RKO (cell line): ENCODE measurements around the gene SERINC4.
A peak's percentile ranks its signal among the peaks of the same experiment; 100 is the strongest.
"Not testable (repeated sequence)": the region's sequence is repeated elsewhere in the genome, so short reads cannot be mapped to it uniquely, and the experiment has no call there.

Experiments
- DNase-seq: peaks from one replicate; pipeline ENCODE4 v3.0.0-alpha.2; 2016; ENCODE audit warnings: low spot score

SERINC4 gene

GRCh38 chr15:43799945-43800285 lies at the start of gene SERINC4:
TSS of gene SERINC4 (minus strand) at chr15:43800220. CDS start at chr15:43799986, 234 bp downstream.
- DNase-seq, result no peak

DNA sequence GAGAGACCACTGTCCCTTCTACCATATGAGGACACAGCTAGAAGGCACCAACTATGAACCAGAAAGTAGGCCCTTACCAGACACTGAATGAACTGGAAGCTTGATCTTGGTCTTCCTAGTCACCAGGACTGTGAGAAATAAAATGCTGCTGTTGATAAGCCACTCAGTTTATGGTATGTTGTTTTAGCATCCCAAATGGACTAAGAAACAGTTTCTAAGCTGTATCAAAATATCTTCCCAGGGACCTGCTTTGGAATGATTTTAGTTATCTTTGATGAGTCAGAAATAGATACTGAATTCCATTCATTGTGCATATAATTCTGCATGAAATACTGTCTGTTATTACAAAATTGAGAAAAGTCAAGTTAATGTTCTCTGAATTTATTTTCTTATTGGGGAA lies 45.4 kb upstream of the SERINC4 start:
- DNase-seq, result no peak

GRCh38 chr15:43832485-43832884 lies 32.5 kb upstream of the SERINC4 start:
- DNase-seq, result not testable (repeated sequence)

DNA sequence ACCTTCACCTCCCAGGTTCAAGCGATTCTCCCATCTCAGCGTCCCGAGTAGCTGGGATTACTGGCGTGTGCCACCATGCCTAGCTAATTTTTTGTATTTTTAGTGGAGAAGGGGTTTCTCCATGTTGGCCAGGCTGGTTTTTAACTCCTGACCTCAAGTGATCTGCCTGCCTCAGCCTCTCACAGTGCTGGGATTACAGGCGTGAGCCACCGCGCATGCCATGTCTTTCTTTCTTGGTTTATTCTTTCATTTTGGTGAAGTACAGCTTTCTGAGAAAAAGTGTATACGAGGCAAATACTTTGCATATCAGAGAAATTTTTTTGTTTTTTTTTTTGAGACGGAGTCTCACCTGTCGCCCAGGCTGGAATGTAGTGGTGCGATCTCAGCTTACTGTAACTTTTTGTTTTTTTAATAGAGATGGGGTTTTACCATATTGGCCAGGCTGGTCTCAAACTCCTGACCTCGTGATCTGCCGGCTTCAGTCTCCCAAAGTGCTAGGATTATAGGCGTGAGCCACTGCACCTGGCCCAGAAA lies 31.6 kb upstream of the SERINC4 start:
- not testable (repeated sequence) for DNase-seq

GRCh38 chr15:43830691-43831275 lies 30.8 kb upstream of the SERINC4 start:
- DNase-seq, result not testable (repeated sequence)

DNA sequence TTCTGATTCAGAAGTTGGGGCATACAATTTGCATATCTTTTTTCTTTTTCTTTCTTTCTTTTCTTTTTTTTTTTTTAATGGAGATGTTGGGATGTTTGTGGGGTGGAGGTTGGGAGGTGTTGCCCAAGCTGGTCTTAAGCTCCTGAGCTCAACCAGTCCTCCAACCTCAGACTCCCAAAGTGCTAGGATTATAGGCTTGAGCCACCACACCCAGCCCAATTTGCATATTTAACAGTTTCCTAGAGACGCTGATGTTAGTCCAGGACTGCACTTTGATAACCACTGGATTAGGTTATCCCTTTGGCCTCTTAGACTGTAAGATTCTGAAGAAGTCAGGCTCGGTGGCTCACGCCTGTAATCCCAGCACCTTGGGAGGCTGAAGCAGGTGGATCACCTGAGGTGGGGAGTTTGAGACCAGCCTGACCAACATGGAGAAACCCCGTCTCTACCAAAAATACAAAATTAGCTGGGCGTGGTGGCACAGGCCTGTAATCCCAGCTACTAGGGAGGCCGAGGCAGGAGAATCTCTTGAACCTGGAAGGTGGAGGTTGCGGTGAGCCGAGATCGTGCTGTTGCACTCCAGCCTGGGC lies 30.0 kb upstream of the SERINC4 start:
- not testable (repeated sequence) for DNase-seq

GRCh38 chr15:43828061-43828657 lies 28.1 kb upstream of the SERINC4 start:
- DNase-seq, result peak; percentile 53

DNA sequence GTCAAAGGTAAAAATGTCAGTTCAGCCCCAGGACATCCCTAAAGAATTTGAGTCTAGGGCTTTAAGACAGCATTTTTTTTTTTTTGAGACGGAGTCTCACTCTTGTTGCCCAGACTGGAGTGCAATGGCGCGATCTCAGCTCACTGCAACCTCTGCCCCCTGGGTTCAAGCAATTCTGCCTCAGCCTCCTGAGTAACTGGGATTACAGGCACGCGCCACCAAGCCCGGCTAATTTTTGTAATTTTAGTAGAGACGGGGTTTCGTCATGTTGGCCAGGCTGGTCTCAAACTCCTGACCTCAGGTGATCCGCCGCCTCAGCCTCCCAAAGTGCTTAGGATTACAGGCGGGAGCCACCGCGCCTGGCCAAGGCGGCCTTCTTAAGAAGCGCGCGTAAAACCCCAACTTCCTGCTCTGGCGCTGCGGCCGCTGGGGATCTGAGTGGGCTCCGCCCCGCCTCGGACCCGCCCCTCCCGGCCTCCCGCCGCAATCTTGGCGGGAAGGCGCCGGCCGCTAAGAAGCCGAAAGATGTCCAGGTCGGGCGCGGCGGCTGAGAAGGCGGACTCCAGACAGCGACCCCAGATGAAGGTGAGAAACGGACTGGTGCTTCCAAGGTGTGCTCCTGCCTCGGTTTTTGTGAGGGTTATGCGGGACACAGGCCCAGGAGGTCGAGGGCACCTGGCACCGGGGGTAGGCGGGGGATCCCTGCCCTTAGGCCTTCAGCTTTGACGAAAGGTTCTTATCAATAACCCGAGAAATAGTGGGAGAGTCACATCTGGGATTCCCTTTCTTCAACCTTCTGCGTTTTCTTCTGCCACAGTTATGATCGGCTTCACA lies 26.7 kb upstream of the SERINC4 start, which contains the start of gene WDR76:
Gene WDR76 (plus strand): TSS at position 495 of the 834 bp plus-strand sequence. CDS start 31 bp downstream, at position 526.
- peak; percentile 94 for DNase-seq

- DNase-seq, result no peak
Observed at GRCh38 chr15:43826029-43826507, 26.0 kb upstream of the SERINC4 start.

GRCh38 chr15:43825305-43825704 lies 25.3 kb upstream of the SERINC4 start:
- not testable (repeated sequence) for DNase-seq

- peak; percentile 100 for DNase-seq
Observed at GRCh38 chr15:43824302-43825246, 24.6 kb upstream of the SERINC4 start, which contains the start of gene MFAP1. TSS of gene MFAP1 (minus strand) at chr15:43824690. CDS start at chr15:43824569, 121 bp downstream.

GRCh38 chr15:43821505-43821904 lies 21.5 kb upstream of the SERINC4 start:
- DNase-seq, result no peak

DNA sequence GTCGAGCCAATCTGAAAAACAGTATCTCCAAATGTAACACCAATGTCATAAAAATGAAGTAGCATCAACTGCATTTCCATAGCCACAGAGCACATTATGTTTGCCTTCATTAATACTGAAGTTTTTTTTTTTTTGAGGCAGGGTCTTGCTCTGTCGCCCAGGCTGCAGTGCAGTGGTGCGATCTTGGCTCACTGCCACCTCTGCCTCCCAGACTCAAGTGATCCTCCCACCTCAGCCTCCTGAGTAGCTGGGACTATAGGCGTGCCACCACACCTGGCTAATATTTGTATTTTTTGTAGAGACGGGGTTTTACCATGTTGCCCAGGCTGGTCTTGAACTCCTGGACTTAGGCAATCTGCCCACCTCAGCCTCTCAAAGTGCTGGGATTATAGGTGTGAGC lies 15.0 kb upstream of the SERINC4 start:
- DNase-seq, result not testable (repeated sequence)

- DNase-seq, result no peak
Observed at GRCh38 chr15:43808960-43809678, 9.1 kb upstream of the SERINC4 start.

GRCh38 chr15:43808435-43808950 lies 8.5 kb upstream of the SERINC4 start:
- no peak for DNase-seq

DNA sequence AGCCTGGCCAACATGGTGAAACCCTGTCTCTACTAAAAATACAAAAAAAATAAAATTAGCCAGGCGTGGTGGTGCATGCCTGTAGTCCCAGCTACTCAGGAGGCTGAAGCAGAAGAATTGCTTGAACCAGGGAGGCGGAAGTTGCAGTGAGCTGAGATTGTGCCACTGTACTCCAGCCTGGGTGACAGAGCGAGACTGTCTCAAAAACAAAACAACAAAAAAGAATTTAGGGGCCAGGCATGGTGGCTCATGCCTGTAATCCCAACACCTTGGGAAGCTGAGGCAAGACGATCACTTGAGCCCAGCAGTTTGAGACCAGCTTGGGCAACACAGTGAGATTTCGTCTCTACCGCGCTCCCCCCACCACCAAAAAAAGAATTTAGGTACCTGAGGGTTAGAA lies 2.7 kb upstream of the SERINC4 start:
- not testable (repeated sequence) for DNase-seq

DNA sequence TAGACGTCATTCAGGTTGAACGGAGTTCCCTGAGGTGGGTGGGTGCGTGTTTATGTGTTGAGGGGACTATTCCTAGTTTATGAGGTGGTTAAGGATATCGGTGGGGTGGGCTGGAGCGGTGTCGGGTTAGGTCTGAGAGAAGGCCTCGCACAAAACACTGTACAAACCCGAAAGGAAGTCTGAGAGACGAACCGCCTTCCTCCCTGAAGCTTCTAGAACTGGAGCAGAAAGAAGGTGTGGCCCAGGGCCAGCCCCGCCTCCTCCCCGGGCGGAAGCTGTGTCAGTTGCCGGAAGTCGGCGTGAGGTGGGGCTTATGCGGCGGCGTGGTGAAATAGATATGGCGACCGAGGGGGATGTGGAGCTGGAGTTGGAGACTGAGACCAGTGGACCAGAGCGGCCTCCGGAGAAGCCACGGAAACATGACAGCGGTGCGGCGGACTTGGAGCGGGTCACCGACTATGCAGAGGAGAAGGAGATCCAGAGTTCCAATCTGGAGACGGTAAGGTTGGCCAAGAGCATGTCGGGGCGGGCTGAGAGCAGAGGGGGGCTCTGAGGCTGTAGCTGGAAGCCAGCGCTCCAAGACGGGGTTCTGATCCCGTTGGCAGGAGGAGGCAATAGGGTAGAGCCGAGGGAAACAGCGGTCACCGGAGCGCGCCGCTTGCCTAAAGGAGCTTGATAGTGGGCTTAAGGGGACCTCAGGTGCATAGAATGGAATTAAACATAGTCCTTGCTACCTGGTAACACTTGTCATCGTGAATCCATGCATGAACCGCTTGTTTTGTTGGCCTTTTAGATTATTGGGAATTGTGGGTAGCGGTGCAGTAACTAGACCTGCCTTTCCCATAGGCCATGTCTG lies 494 bp upstream of the SERINC4 start, which contains the start of gene HYPK:
Gene HYPK (plus strand): TSS at position 314 of the 856 bp plus-strand sequence. CDS start 24 bp downstream, at position 338.
- peak; percentile 89 for DNase-seq

GRCh38 chr15:43799209-43799944 lies 643 bp downstream of the SERINC4 start:
- no peak for DNase-seq
